GM12892 (cell line): ENCODE results near the gene AHI1.

Source experiments
- POLR2A ChIP-seq: IDR thresholded peaks from 2 replicates; pipeline ENCODE4 v1.6.1; 2011; ENCODE audit warnings: low read depth, low read length, control low read depth
- POLR2AphosphoS5 ChIP-seq: IDR thresholded peaks from 2 replicates; pipeline ENCODE4 v1.6.1; 2011; ENCODE audit warnings: low read depth, low read length, control low read depth
- TAF1 ChIP-seq: IDR thresholded peaks from 2 replicates; pipeline ENCODE4 v1.6.1; 2011; ENCODE audit warnings: low read depth, mild to moderate bottlenecking, control low read depth, low read length, borderline replicate concordance

- TF ChIP-seq POLR2AphosphoS5 (no peak), POLR2A (no peak), TAF1 (no peak)
Observed at GRCh38 chr6:135250751-135251497, 246.6 kb downstream of the AHI1 start.
